ENCODE measurements around the gene AKAP13. TPM values are rescaled to one million over a fixed set of nuclear protein-coding genes. Genes with fewer than 3 reads are reported as not detected.

Gene AKAP13
- total and polyA plus RNA-seq, 9 donors, result 45.3 to 190 (median 98.6) TPM

DNA sequence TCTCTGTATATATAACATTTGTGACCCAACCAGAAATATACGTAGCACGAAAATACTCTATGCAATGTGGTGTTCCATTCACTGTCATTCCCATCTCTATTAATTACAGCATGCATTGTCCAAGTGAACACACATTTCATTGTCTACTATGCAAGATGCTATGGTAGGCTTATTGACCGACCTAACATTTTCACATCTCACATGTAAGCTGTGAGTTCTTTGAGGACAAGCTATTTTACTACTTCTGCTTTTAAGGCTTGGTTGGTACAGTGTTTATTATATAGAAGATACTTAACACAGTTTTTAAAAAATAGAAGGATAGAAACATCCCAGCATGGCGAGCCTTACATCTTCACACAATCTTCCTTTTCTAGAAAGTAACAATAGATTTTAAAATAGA is 249.9 kb downstream of the AKAP13 start:
- TF ChIP-seq EP300 (IDR thresholded peaks at IDR 0.05) (no peak), CTCF (IDR thresholded peaks at IDR 0.05) (no peak), POLR2A (IDR thresholded peaks at IDR 0.05) (no peak)
- intact Hi-C loops (cut with DNase I), result no loop called here
- WGBS, 3 donors, result 93 to 97% (median 93%) methylated on average over 4 of the region's 4 CpGs
- Histone ChIP-seq H3K4me3 (no peak overlapping the region), H3K27ac (no peak overlapping the region), H3K27me3 (no peaks in the 10 kb centered on the region), H3K9me3 (no peaks in the 10 kb centered on the region), H3K4me1 (ENCODE audit: insufficient read depth) (peaks cover 7% of the 10 kb centered on the region), H3K36me3 (no peaks in the 10 kb centered on the region)
- DNase-seq, result no peak

- DNase-seq, result no peak
- Histone ChIP-seq H3K9me3 (no peaks in the 10 kb centered on the region), H3K4me1 (ENCODE audit: insufficient read depth) (peaks cover 4% of the 10 kb centered on the region), H3K27me3 (no peaks in the 10 kb centered on the region), H3K36me3 (no peaks in the 10 kb centered on the region), H3K4me3 (no peak overlapping the region), H3K27ac (no peak overlapping the region)
- 55 to 58% (median 56%) methylated on average over 2 of the region's 2 CpGs for WGBS, 3 donors
- intact Hi-C loops (cut with DNase I), result no loop called here
- TF ChIP-seq EP300 (IDR thresholded peaks at IDR 0.05) (no peak), POLR2A (IDR thresholded peaks at IDR 0.05) (no peak), CTCF (IDR thresholded peaks at IDR 0.05) (no peak)
Observed at GRCh38 chr15:85631018-85631417, 250.6 kb downstream of the AKAP13 start.

DNA sequence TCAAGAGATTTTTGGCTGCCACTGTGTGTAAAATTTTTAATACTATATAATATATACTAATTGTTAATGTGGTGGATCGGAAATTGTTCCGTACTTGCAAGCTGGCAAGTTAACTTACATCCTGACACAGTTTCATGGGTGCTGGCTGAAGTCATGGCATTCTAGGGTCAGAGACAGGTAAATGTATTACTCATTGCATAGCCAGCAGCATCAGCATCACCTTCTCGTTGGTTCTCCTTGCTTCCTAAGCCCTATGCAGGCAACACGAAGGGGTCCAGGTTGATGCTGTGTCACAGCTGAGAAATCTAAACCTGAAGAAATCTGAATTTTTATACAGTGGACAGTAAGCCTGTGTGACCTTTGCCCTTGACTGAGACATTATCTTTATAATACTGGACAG is 251.6 kb downstream of the AKAP13 start:
- H3K27ac ChIP-seq, result no peak overlapping the region
- H3K27me3 ChIP-seq, result no peaks in the 10 kb centered on the region
- no peak overlapping the region for H3K4me3 ChIP-seq
- DNase-seq, result no peak
- peaks cover 6% of the 10 kb centered on the region for H3K4me1 ChIP-seq (ENCODE audit: insufficient read depth)
- TF ChIP-seq EP300 (IDR thresholded peaks at IDR 0.05), result no peak
- no peak for TF ChIP-seq CTCF (IDR thresholded peaks at IDR 0.05)
- TF ChIP-seq POLR2A (IDR thresholded peaks at IDR 0.05), result no peak
- H3K9me3 ChIP-seq, result no peaks in the 10 kb centered on the region
- no peaks in the 10 kb centered on the region for H3K36me3 ChIP-seq
- intact Hi-C loops (cut with DNase I), result no loop called here
- 82 to 89% (median 88%) methylated on average over 4 of the region's 4 CpGs for WGBS, 3 donors

- intact Hi-C loops (cut with DNase I), result no loop called here
- H3K4me3 ChIP-seq, result no peak overlapping the region
- H3K36me3 ChIP-seq, result no peaks in the 10 kb centered on the region
- no peaks in the 10 kb centered on the region for H3K27me3 ChIP-seq
- H3K4me1 ChIP-seq (ENCODE audit: insufficient read depth), result peaks cover 10% of the 10 kb centered on the region
- H3K27ac ChIP-seq, result no peak overlapping the region
- DNase-seq, result no peak
- H3K9me3 ChIP-seq, result no peaks in the 10 kb centered on the region
- no peak for TF ChIP-seq EP300 (IDR thresholded peaks at IDR 0.05)
- no peak for TF ChIP-seq POLR2A (IDR thresholded peaks at IDR 0.05)
Observed at GRCh38 chr15:85633859-85634258, 253.5 kb downstream of the AKAP13 start.

DNA sequence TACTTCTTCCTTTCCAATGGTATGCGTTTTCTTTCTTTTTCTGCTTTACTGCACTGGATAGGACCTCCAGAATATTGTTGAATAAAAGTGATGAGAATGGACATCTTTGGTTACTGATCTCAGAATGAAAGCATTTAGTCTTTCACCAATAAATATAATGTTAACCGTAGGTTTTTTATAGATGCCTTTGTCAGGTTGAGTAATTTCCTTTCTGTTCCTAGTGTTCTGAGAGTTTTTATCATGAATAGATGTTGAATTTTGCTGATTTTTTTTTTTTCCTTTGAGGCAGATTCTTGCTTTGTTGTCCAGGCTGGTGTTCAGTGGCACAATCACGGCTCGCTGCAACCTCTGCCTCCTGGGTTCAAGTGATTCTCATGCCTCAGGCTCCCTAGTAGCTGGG is 255.9 kb downstream of the AKAP13 start:
- H3K9me3 ChIP-seq, result no peaks in the 10 kb centered on the region
- 86 to 88% (median 87%) methylated on average over 4 of the region's 4 CpGs for WGBS, 3 donors
- no peaks in the 10 kb centered on the region for H3K27me3 ChIP-seq
- intact Hi-C loops (cut with DNase I), result no loop called here
- TF ChIP-seq CTCF (IDR thresholded peaks at IDR 0.05) (no peak), EP300 (IDR thresholded peaks at IDR 0.05) (no peak), POLR2A (IDR thresholded peaks at IDR 0.05) (no peak)
- H3K36me3 ChIP-seq, result no peaks in the 10 kb centered on the region
- DNase-seq, result no peak
- peaks cover 7% of the 10 kb centered on the region for H3K4me1 ChIP-seq (ENCODE audit: insufficient read depth)
- no peak overlapping the region for H3K4me3 ChIP-seq
- no peak overlapping the region for H3K27ac ChIP-seq

Data from ovary (tissue), 9 donors.